HT1080 (cell line): ENCODE results near the gene LONP2. TPM values are rescaled to one million over a fixed set of nuclear protein-coding genes. Genes with fewer than 3 reads are reported as not detected.
"Not testable (repeated sequence)": the region's sequence is repeated elsewhere in the genome, so short reads cannot be mapped to it uniquely, and the experiment has no call there.

ENCODE experiments used
- DNase-seq: peaks from one replicate; pipeline ENCODE4 v3.0.0-alpha.2; 2015; ENCODE audit warnings: low read depth
- total RNA-seq: library from RNA; depleted of rRNA; stranded (reverse); fragments of >200 nt; shearing (Covaris generic); gene quantifications from 2 replicates; pipeline ENCODE4 v1.2.3, GENCODE V29; 2014

LONP2 gene
- total RNA-seq, 1 experiment from 2014 or later: 19.5 TPM

DNA sequence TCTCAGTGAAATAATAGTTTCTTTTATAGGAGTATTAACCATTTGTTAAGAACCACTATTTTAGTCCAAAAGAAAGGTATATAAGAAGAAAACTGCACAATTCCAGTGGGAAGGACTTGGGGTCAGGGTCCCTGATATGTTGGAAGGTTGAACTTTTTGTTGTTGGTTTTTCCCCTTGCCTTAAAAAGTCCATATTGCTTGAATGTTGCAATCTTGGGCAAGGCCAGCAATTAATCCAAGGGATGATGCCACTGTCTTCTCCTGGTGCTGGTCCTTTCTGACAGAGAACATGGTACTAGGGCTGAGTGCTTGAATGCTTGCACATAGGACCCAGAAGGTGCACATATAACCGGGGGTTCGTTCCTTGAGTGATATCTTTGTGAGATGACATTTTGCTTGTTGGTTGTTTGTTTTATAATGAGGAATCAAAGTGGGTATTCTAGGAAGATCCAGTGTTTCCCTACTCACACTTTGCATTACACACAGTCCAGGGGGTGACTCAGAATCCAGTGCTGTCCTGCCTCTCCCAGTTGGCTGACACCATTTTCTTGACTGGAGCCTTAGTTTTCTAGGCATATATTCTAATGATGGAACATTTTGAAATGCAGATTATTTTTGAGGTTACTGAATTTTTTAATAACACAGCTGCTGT is 86.2 kb downstream of the LONP2 start:
- DNase-seq: no peak

DNA sequence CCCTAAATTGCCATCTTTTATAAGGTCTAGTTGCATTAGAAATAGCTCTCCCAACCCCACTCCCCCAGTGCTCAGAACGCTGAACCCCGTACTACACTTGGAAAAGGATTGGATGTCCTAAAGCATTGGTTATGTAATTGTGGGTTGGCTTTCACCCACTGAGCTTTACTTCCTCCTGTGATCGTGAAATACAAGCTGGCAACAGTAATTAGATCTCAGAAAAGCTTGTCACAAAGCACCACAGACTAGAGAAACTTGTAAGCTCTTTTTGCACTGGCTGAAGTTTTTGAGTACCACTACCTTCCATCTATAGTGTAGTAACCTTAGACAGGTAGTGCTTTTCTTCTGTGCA is 86.7 kb downstream of the LONP2 start:
- no peak for DNase-seq

GRCh38 chr16:48332978-48333377 is 88.9 kb downstream of the LONP2 start:
- DNase-seq: no peak

DNA sequence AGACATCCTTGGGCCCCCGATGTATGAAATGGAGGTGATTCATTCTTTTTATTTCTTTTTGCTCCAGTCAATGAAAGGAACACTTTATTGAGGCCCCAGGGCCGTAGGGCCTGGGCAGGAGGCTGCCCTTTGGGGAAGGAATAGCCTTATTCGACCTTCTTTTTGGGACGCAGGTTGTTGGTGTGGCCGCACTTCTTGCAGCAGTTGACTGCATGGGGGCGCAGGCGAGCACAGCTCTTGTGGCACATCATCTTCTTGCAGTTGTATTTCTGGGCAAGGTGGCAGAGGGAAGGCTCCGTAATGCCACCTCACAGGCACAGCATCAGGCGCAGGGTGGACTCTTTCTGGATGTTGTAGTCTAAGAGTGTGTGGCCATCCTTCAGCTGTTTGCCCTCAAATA is 90.2 kb downstream of the LONP2 start:
- no peak for DNase-seq

- DNase-seq: no peak
Measured at GRCh38 chr16:48335961-48336360, 91.9 kb downstream of the LONP2 start.

- no peak for DNase-seq
Measured at GRCh38 chr16:48340054-48340453, 96.0 kb downstream of the LONP2 start.

- DNase-seq: no peak
Measured at GRCh38 chr16:48342591-48342990, 98.5 kb downstream of the LONP2 start.

GRCh38 chr16:48347191-48347865 is 103.2 kb downstream of the LONP2 start:
- no peak for DNase-seq

- no peak for DNase-seq
Measured at GRCh38 chr16:48347980-48348379, 103.9 kb downstream of the LONP2 start.

- DNase-seq: no peak
Measured at GRCh38 chr16:48350736-48351135, 106.6 kb downstream of the LONP2 start.

DNA sequence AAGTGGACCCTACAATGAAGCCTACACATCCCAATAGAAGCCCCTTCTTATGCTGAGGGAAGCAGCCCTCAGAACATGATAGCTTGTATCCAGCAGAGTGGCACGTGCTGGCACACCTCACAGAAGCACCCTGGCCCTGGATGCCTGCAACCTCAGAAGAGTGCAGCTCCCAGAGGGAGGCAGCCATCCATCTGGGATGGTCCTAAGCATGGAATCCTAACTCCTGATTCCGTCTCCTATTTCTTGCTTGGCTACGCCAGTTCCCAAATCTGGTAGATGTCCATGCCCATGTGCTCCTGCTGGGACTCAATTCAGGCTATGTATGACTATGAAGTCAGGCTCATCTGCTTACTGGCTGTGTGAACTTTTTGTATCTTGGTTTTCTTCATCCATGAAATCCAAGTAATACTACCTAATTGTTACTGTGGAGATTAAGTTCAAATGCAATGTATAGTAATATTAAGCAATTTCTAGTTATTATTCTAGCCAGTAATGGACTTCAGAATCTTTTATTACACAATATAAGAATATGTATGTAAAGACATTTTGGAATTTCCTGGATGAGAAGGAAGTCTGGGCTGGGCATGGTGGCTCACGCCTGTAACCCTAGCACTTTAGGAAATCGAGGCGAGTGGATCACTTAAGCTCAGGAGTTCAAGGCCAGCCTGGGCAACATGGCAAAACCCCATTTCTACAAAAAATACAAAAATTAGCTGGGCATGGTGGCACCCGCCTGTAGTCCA is 108.7 kb downstream of the LONP2 start:
- no peak for DNase-seq

- DNase-seq: peak; percentile 61
Measured at GRCh38 chr16:48353565-48354163, 109.6 kb downstream of the LONP2 start.

- not testable (repeated sequence) for DNase-seq
Measured at GRCh38 chr16:48354385-48354784, 110.3 kb downstream of the LONP2 start.

DNA sequence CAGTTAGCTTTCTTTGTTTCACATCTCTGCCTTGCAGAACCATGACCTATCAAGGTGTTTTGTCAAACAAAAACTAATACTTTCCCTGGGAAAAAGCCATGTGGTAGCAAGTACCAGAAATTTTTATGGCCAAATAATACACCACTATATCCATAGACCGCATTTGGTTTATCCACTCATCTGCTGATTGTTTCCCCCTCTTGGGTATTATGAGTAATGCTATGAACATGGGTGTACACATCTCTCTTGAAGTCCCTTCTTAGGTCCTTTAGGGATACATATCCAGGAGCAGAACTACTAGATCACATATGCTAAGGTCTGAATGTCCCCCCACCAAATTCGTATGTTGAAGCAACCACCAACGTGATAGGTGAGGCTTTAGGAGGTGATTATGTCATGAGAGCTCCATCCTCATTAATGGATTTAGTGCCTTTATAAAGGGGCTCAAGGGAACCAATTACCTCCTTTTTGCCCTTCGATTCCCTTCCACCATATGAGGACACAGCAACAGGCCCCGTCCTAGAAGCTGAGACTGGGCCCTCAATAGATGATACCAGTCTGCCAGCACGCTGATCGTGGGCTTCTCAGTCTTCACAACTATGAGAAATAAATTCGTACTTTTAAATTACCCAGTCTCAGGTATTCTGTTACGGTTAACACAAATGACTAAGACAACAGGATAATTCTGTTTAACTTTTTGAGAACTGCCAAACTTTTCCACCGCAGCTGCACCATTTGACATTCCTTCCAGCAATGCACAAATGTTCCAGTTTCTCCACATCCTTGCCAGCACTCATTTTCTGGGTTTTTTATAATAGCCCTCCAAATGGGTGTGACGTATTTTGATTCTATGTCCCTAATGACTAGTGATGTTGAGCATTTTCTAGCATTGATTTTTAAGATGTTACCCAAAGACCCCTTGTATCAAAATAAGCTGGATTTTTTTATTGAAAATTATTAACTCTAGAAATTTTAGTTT is 111.1 kb downstream of the LONP2 start:
- no peak for DNase-seq

DNA sequence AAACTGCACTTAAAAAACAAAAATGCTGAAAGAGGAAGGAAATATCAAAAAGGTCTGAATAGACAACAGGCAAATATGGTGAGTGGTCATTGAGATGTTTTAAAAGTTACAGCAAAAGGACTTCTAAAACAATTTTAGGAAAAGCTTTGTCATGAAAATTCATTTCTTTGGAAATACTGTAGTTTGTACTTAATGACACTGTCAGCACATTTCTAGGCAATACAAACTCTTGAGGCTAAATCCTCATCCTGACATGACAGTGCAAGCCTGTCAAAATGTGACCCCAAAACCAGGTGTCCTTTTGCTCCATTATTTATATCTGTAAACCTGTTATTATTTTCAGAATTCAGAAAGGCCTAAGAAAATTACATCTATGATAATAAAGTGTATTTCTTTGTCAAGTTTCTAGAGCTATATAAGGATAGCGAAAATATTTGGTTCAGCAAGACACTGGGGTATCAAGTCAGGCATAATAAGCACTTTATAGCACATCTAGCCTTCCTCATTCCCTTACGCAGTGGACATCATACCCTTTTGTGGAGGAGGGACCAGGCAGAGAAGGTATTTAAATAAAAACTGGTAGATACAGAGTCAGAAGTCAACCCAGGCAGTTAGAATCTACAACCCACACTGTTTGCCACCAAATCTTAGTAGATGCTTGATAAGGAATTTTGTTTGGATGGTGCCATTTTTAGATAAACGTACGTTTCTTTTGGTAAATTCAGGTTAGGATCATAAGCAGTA is 112.7 kb downstream of the LONP2 start:
- DNase-seq: no peak

DNA sequence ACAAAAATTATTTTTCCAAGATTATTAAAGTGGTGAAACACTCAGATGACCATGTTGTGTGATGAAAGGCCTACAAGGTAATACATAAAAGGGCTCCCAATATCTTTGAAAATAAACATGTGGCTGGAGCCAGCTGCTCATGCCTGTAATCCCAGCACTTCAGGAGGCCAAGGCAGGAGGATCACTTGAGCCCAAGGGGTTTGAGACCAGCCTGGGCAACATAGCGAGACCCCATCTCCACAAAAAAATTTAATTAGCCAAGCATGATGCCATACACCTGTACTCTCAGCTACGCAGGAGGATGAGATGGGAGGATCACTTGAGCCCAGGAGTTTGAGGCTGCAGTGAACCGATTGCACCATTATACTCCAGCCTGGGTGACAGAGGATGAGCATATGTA is 114.3 kb downstream of the LONP2 start:
- DNase-seq: no peak

GRCh38 chr16:48359983-48360382 is 115.9 kb downstream of the LONP2 start:
- DNase-seq: no peak

DNA sequence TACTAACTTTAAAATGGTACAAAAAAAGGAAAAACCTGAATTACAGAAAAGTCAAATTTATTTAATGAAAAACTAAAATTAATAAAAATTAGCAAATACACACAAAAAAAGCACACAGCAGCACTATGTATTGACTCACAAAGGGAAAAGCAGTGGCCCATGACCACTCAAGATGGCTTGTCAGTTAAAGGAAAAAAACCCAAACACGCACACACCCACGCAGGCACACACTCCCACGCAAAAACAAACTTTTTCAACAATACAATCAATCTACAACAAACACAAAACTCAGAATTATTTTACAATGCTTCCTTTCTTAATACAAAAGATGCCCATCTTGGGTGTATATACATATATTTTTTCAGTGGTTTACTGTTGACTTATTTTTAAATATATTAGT is 116.9 kb downstream of the LONP2 start:
- DNase-seq: no peak

GRCh38 chr16:48361540-48362144 is 117.5 kb downstream of the LONP2 start:
- DNase-seq: no peak
